Measurements from ENCODE around the gene GARRE1. TPM values are rescaled to one million over a fixed set of nuclear protein-coding genes. Genes with fewer than 3 reads are reported as not detected.
"Not testable (repeated sequence)": the region's sequence is repeated elsewhere in the genome, so short reads cannot be mapped to it uniquely, and the experiment has no call there.

Gene GARRE1
- total RNA-seq, 1 donor from 2014 or later: 15.3 TPM

GRCh38 chr19:34277244-34277643 lies 22.9 kb downstream of the GARRE1 start:
- DNase-seq: no peak
- no peak for ATAC-seq (ENCODE audit: poor library complexity)
- intact Hi-C loops (cut with DNase I): loop anchor here (10.0 kb wide), 1 partner anchor 48 kb away; no protein-coding TSS in a partner anchor

GRCh38 chr19:34278783-34279182 lies 24.4 kb downstream of the GARRE1 start:
- intact Hi-C loops (cut with DNase I): loop anchor here (10.0 kb wide), 1 partner anchor 46 kb away; no protein-coding TSS in a partner anchor
- no peak for ATAC-seq (ENCODE audit: poor library complexity)
- DNase-seq: no peak

GRCh38 chr19:34281444-34281843 lies 27.1 kb downstream of the GARRE1 start:
- intact Hi-C loops (cut with DNase I): not testable (repeated sequence)

GRCh38 chr19:34282611-34283519 lies 28.5 kb downstream of the GARRE1 start:
- ATAC-seq (ENCODE audit: poor library complexity) (no peak), DNase-seq (no peak)
- intact Hi-C loops (cut with DNase I): no loop called here

More at GRCh38 chr19:34281444-34281843, 27.1 kb downstream of the GARRE1 start:
- DNase-seq; ATAC-seq (ENCODE audit: poor library complexity): not testable (repeated sequence)

DNA sequence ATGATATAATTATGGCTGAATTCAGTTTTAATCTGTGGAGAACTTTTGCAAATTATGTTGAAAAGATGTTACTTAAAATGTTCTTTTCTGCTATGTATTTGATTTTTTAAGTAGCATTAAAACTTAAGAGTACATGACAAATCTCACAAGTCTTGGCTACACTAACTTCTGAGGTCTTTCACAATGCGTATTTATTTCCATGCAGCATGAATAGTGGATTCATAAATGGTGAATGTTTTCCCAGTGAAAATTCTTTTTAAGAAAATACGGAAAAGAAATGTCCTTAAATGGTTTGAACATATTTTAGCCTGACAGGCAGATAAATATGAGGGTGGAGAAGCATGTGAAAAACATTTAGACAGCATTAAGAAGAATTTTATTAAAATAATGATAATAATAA lies 30.2 kb downstream of the GARRE1 start:
- intact Hi-C loops (cut with DNase I): no loop called here

DNA sequence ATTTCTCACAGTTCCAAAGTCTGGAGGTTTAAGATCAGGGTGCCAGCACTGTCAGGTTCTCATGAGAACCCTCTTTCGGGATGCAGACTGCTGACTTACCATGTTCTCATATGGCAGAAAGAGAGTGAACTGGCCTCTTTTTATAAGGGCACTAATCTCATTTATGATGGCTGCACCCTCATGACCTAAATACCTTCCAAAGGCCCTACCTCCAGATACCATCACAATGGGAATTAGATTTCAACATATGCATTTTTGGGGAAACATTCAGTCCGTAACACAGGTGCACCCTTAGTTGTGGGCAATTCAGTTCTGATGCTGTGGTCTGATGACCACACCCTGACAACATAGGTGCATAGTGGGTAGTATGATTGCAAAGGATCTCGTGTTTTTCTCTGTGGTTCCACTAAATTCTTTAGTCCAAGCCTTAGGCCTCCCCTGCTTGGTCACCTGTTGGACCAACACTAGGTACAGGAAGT lies 33.3 kb downstream of the GARRE1 start:
- intact Hi-C loops (cut with DNase I): no loop called here
- no peak for DNase-seq
- no peak for ATAC-seq (ENCODE audit: poor library complexity)

More for the DNA sequence above, 30.2 kb downstream of the GARRE1 start:
- ATAC-seq (ENCODE audit: poor library complexity) (no peak), DNase-seq (no peak)

DNA sequence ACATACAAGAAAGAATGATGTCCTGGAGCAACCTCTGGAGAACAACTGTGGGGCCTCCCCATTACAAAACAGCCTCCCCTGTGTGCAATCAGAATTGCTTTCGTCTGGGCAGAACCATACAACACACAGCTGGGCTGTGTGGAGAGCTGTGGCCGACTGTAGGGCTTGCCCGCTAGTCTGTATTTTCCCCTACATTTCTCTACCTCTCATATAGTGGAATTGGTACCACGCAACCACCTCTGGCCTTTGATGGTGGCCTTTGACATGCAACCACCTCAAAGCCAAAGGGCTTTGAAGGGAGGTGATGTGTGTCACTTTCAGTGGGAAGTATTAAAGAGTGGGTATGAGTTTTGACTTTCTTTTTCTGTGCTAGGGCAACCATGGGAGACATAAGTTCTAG lies 34.0 kb downstream of the GARRE1 start:
- DNase-seq (no peak), ATAC-seq (ENCODE audit: poor library complexity) (no peak)
- intact Hi-C loops (cut with DNase I): no loop called here

DNA sequence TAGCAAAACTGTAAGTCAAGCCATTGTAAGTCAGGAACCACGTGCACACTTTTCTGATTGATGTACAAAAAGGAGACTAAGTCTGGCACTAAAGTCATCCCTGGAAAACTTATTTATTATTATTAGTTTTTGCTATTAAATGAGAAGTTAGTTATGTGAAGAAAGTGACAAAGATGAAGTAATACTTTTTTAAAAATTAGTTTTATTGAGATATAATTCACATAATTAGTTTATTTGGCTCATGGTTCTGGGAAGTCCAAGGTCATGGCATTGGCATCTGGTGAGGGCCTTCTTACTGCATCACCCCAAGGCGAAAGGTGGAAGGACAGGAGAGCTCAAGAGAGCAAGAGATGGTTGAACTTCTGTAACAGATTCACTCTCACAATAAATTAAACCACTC lies 36.9 kb downstream of the GARRE1 start:
- no peak for DNase-seq
- no peak for ATAC-seq (ENCODE audit: poor library complexity)
- intact Hi-C loops (cut with DNase I): no loop called here

DNA sequence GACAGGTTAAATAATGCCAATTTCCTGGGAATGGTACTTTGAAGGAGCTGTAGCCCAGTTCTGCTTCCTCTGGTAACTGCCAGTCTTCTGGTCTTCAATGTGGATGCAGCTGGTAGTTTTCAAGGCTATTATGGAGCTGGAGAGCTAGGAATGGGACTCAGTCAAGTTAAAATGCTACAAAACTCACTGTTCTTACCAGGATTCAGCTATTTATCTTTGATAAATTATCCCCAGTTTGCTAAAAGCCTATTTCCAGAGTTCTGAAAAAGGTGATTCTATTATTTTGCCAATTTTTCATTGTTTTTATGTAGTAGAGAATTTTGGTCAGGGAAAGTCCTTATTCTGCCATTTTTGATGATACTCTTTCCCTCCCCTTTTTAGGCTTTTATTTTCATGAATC lies 40.7 kb downstream of the GARRE1 start:
- intact Hi-C loops (cut with DNase I): no loop called here
- DNase-seq: no peak
- no peak for ATAC-seq (ENCODE audit: poor library complexity)

DNA sequence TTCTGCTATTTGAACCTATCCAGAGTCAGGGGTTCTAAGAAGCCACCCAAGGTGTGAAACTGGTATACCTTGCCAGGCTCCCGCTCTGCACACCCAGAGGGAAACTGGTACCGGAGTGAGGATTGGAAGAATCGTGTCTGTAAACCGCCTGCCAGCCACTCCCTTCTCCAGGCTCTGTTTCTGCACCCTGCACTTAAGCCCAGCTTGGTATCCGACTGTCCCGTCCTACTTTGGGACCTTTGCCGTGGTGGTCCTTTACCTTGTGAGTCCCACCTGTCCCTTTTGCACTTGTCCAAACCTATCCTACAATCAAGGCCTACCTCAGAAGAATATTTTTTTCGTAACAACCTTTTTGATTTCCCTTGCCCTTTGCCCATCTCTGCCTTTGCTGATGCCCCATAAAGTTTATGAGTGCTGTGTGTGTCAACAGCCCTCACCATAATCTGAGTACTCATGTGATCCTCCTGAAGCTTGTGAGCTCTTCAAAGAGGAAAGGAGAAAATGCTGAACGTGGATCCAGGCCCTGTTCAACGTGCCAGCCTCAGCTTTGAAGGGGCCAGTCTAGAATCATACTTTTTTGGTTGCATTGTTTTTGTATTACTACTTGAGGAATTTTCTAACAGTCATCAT lies 44.7 kb downstream of the GARRE1 start:
- ATAC-seq (ENCODE audit: poor library complexity) (peak; percentile 10), DNase-seq (no peak)
- intact Hi-C loops (cut with DNase I): no loop called here

DNA sequence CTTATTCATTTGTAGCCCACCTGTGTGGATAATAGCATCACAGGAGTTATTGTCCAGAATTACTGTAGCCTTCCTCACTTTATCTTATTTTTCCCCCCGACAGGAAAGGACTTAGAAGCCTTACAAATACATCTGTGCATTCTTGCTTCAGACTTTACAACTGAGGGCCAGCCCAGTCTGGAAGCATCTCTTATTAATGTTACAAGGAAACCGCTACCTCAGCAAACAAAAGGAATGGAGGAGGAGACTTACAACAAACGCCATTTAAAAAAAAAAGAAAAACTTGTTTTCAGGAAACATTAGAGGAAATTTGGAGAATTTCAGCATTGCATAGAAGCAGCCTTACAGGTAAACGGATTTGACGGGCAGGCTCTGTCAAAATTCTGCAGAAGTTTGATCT lies 45.2 kb downstream of the GARRE1 start:
- ATAC-seq (ENCODE audit: poor library complexity) (no peak), DNase-seq (no peak)
- intact Hi-C loops (cut with DNase I): no loop called here

GRCh38 chr19:34300380-34300779 lies 46.0 kb downstream of the GARRE1 start:
- intact Hi-C loops (cut with DNase I): no loop called here
- no peak for DNase-seq
- ATAC-seq (ENCODE audit: poor library complexity): no peak

GRCh38 chr19:34300962-34301361 lies 46.6 kb downstream of the GARRE1 start:
- intact Hi-C loops (cut with DNase I): no loop called here
- ATAC-seq (ENCODE audit: poor library complexity): no peak
- DNase-seq: no peak

Other genes with a start within 250 kb of the GARRE1 start
- gene LSM14A, start 82.0 kb upstream of the GARRE1 start, total RNA-seq: 69.2 TPM
- 500 TPM for gene GPI, start 110.6 kb downstream of the GARRE1 start, total RNA-seq
- gene PDCD2L, start 149.8 kb downstream of the GARRE1 start, total RNA-seq: 10.4 TPM
- gene UBA2, start 173.8 kb downstream of the GARRE1 start, total RNA-seq: 41.7 TPM
- gene WTIP, start 227.2 kb downstream of the GARRE1 start, total RNA-seq: 20.4 TPM